Caco-2 (cell line): ENCODE results near the gene COL1A2. TPM values are rescaled to one million over a fixed set of nuclear protein-coding genes. Genes with fewer than 3 reads are reported as not detected.

Experiments
- BruUV-seq: library from RNA; stranded (reverse); fragments of 400-500 nt; replicated peaks from 2 replicates; lab custom pipeline; 2021; lab: Mats Ljungman, UMichigan
- CTCF ChIA-PET: fragments of 300-600 bp; sonication (Branson Sonifier 250); formaldehyde crosslinking; loops from one replicate; lab custom pipeline; 2022; ENCODE audit warnings: antibody characterized with exemption; lab: Charles Lee
- POLR2A ChIA-PET: fragments of 300-600 bp; sonication (Branson Sonifier 250); formaldehyde crosslinking; loops from one replicate; lab custom pipeline; 2022; ENCODE audit warnings: antibody characterized with exemption; lab: Charles Lee
- DNase-seq, 2 experiments: peaks; one replicate each; pipeline versions ENCODE4 v3.0.0 to v3.0.0-alpha.2; 2020 to 2022
- H3K27me3 ChIP-seq: replicated peaks from 2 replicates; pipeline ENCODE4 v1.6.0; 2011; ENCODE audit warnings: low read length; ENCODE audit not compliant: control insufficient read depth, insufficient read depth
- H3K36me3 ChIP-seq: 2 replicates; pipeline ENCODE4 v1.5.1; 2011; ENCODE audit warnings: low read length; ENCODE audit not compliant: control insufficient read depth, insufficient read depth
- H3K4me1 ChIP-seq: fragments of 250-450 bp; sonication (Bioruptor Pico); 2 replicates; pipeline ENCODE4 v1.5.1; 2020; ENCODE audit warnings: mild to moderate bottlenecking
- H3K4me3 ChIP-seq: 2 replicates; pipeline ENCODE4 v1.5.1; 2011; ENCODE audit warnings: low read depth, mild to moderate bottlenecking, control low read depth, low read length
- H3K9me3 ChIP-seq: fragments of 250-450 bp; sonication (Bioruptor Pico); 2 replicates; pipeline ENCODE4 v1.5.1; 2020; ENCODE audit warnings: mild to moderate bottlenecking, moderate library complexity
- H3K27ac Mint-ChIP-seq: one replicate; pipeline ENCODE4 v1.8.0; 2022; ENCODE audit warnings: mixed read lengths; ENCODE audit not compliant: unreplicated experiment
- H3K27me3 Mint-ChIP-seq: one replicate; pipeline ENCODE4 v1.8.0; 2022; ENCODE audit warnings: mixed read lengths; ENCODE audit not compliant: insufficient read depth, unreplicated experiment
- H3K36me3 Mint-ChIP-seq: one replicate; pipeline ENCODE4 v1.8.0; 2022; ENCODE audit warnings: mild to moderate bottlenecking, mixed read lengths; ENCODE audit not compliant: insufficient read depth, unreplicated experiment
- H3K4me1 Mint-ChIP-seq: one replicate; pipeline ENCODE4 v1.8.0; 2022; ENCODE audit warnings: low read depth, mixed read lengths; ENCODE audit not compliant: unreplicated experiment
- H3K4me3 Mint-ChIP-seq: one replicate; pipeline ENCODE4 v1.8.0; 2022; ENCODE audit warnings: mild to moderate bottlenecking, moderate library complexity, mixed read lengths; ENCODE audit not compliant: unreplicated experiment
- H3K9me3 Mint-ChIP-seq: one replicate; pipeline ENCODE4 v1.8.0; 2022; ENCODE audit warnings: mixed read lengths; ENCODE audit not compliant: unreplicated experiment
- intact Hi-C: fragments of 100-400 bp; cut with micrococcal nuclease; formaldehyde crosslinking; loops from one replicate; pipeline ENCODE4 v1.10.0; 2022; ENCODE audit not compliant: unreplicated experiment
- total RNA-seq: library from RNA; stranded (reverse); gene quantifications from 2 replicates; pipeline ENCODE4 v1.2.3, GENCODE V29; 2022
- TF ChIP-seq, protein P1 (sequence below), 2 experiments: fragments of 200-600 bp in 1 of 2; IDR thresholded peaks; 1 replicate in 1 of 2; 2 replicates in 1 of 2; pipeline versions ENCODE4 v1.5.1 to v1.8.0; 2011 to 2022; ENCODE audit warnings: antibody characterized with exemption in 1 of 2, control low read depth in 1 of 2, inconsistent platforms in 1 of 2, low read depth in 1 of 2, low read length in 1 of 2, mild to moderate bottlenecking in 1 of 2, moderate library complexity in 1 of 2; ENCODE audit not compliant: insufficient read depth in 1 of 2, severe bottlenecking in 1 of 2, unreplicated experiment in 1 of 2

The COL1A2 gene
- total RNA-seq, 1 experiment from 2014 or later, result 2.6 TPM

GRCh38 chr7:94429153-94429552, 34.5 kb downstream of the COL1A2 start:
- Mint-ChIP-seq H3K9me3 (no peaks in the 10 kb centered on the region), H3K27ac (no peak overlapping the region), H3K4me1 (no peaks in the 10 kb centered on the region), H3K27me3 (no peaks in the 10 kb centered on the region), H3K36me3 (no peaks in the 10 kb centered on the region), H3K4me3 (no peak overlapping the region)
- H3K4me1 ChIP-seq, result no peaks in the 10 kb centered on the region
- no peaks in the 10 kb centered on the region for H3K36me3 ChIP-seq
- TF ChIP-seq, protein P1, sequence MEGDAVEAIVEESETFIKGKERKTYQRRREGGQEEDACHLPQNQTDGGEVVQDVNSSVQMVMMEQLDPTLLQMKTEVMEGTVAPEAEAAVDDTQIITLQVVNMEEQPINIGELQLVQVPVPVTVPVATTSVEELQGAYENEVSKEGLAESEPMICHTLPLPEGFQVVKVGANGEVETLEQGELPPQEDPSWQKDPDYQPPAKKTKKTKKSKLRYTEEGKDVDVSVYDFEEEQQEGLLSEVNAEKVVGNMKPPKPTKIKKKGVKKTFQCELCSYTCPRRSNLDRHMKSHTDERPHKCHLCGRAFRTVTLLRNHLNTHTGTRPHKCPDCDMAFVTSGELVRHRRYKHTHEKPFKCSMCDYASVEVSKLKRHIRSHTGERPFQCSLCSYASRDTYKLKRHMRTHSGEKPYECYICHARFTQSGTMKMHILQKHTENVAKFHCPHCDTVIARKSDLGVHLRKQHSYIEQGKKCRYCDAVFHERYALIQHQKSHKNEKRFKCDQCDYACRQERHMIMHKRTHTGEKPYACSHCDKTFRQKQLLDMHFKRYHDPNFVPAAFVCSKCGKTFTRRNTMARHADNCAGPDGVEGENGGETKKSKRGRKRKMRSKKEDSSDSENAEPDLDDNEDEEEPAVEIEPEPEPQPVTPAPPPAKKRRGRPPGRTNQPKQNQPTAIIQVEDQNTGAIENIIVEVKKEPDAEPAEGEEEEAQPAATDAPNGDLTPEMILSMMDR (IDR thresholded peaks at IDR 0.05; ENCODE audit: insufficient read depth in 1 of 2, low read depth in 1 of 2, low read length in 1 of 2, severe bottlenecking in 1 of 2, unreplicated experiment in 1 of 2), result no peak
- BruUV-seq, result no TSS peak
- no peaks in the 10 kb centered on the region; the same call in 1 of the 2 replicates for H3K27me3 ChIP-seq
- intact Hi-C loops, result no loop called here
- ChIA-PET POLR2A (no interaction called here), CTCF (no interaction called here)
- H3K4me3 ChIP-seq, result no peak overlapping the region
- no peaks in the 10 kb centered on the region for H3K9me3 ChIP-seq
- DNase-seq, result no peak

DNA sequence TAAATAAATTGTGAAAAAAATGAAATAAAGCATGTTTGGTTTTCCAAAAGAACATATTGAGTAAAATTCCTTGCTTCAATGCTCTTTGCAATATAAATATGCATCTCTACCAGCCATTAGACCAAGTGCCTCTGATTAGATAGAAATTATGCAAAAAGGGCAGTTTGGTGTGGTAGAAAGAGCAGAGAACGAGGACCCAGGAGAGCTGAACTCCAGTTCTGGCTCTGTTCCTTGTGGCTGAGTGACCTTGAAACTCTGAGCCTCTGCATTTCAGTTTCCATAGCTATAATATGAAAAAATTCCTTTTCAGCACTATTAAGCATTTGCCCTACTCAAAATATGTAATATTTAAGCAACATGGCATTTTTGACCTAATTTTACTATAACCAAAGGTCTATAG, 36.5 kb downstream of the COL1A2 start:
- intact Hi-C loops, result no loop called here
- Histone ChIP-seq H3K9me3 (no peaks in the 10 kb centered on the region), H3K27me3 (no peaks in the 10 kb centered on the region; the same call in 1 of the 2 replicates), H3K4me1 (no peaks in the 10 kb centered on the region), H3K36me3 (no peaks in the 10 kb centered on the region), H3K4me3 (no peak overlapping the region)
- Mint-ChIP-seq H3K36me3 (no peaks in the 10 kb centered on the region), H3K27ac (no peak overlapping the region), H3K4me1 (no peaks in the 10 kb centered on the region), H3K4me3 (no peak overlapping the region), H3K27me3 (no peaks in the 10 kb centered on the region), H3K9me3 (no peaks in the 10 kb centered on the region)
- BruUV-seq, result no TSS peak
- DNase-seq, result no peak
- POLR2A ChIA-PET, result no interaction called here
- CTCF ChIA-PET, result no interaction called here
- TF ChIP-seq, protein P1 (IDR thresholded peaks at IDR 0.05; ENCODE audit: insufficient read depth in 1 of 2, low read depth in 1 of 2, low read length in 1 of 2, severe bottlenecking in 1 of 2, unreplicated experiment in 1 of 2), result no peak

- intact Hi-C loops, result no loop called here
- Histone ChIP-seq H3K4me3 (no peak overlapping the region), H3K36me3 (no peaks in the 10 kb centered on the region), H3K4me1 (no peaks in the 10 kb centered on the region), H3K27me3 (no peaks in the 10 kb centered on the region; the same call in 1 of the 2 replicates), H3K9me3 (no peaks in the 10 kb centered on the region)
- Mint-ChIP-seq H3K4me3 (no peak overlapping the region), H3K27me3 (no peaks in the 10 kb centered on the region), H3K27ac (no peak overlapping the region), H3K36me3 (no peaks in the 10 kb centered on the region), H3K9me3 (no peaks in the 10 kb centered on the region), H3K4me1 (no peaks in the 10 kb centered on the region)
- ChIA-PET CTCF (no interaction called here), POLR2A (no interaction called here)
- BruUV-seq, result no TSS peak
- TF ChIP-seq, protein P1 (IDR thresholded peaks at IDR 0.05; ENCODE audit: insufficient read depth in 1 of 2, low read depth in 1 of 2, low read length in 1 of 2, severe bottlenecking in 1 of 2, unreplicated experiment in 1 of 2), result no peak
- no peak for DNase-seq
Measured at GRCh38 chr7:94431619-94432280, 37.1 kb downstream of the COL1A2 start.
